IMR-90 (cell line): ENCODE data around the gene TOMM40. TPM values are rescaled to one million over a fixed set of nuclear protein-coding genes. Genes with fewer than 3 reads are reported as not detected.

Experiments
- ATAC-seq: fragments of 200-7000 bp; cut with Tn5 transposase; 2 replicates; pipeline ENCODE4 v1.9.1; 2020; ENCODE audit warnings: low read depth, mild to moderate bottlenecking, moderate library complexity
- BruUV-seq: library from RNA; stranded (reverse); fragments of 400-500 nt; replicated peaks from 2 replicates; lab custom pipeline; 2021; lab: Mats Ljungman, UMichigan
- CTCF ChIA-PET: fragments of 300-600 bp; formaldehyde crosslinking; extraction: SDS; loops from one replicate; lab custom pipeline; 2021; ENCODE audit warnings: antibody characterized with exemption; lab: Yijun Ruan, JAX
- POLR2A ChIA-PET: fragments of 300-600 bp; sonication (Branson Sonifier 250); formaldehyde crosslinking; loops from one replicate; lab custom pipeline; 2022; ENCODE audit warnings: antibody characterized with exemption; ENCODE audit not compliant: unreplicated experiment; lab: Charles Lee
- DNase-seq: peaks from one replicate; pipeline ENCODE4 v3.0.0; 2013
- H2AFZ ChIP-seq: replicated peaks from 2 replicates; pipeline ENCODE3; 2013; ENCODE audit warnings: low read length, mild to moderate bottlenecking; ENCODE audit not compliant: poor library complexity
- H2AK5ac ChIP-seq: 2 replicates; pipeline ENCODE4 v1.6.1; 2013; ENCODE audit warnings: low read depth, low read length, inconsistent platforms
- H2AK9ac ChIP-seq: replicated peaks from 2 replicates; pipeline ENCODE3; 2013; ENCODE audit warnings: mild to moderate bottlenecking, low read depth, low read length, moderate library complexity; ENCODE audit not compliant: poor library complexity
- H2BK120ac ChIP-seq: 2 replicates; pipeline ENCODE4 v1.6.1; 2013; ENCODE audit warnings: low read depth, low read length, inconsistent platforms
- H2BK15ac ChIP-seq: 3 replicates; pipeline ENCODE4 v1.6.1; 2013; ENCODE audit warnings: low read depth, low read length, inconsistent platforms
- H2BK20ac ChIP-seq: 2 replicates; pipeline ENCODE4 v1.6.1; 2013; ENCODE audit warnings: low read depth, mild to moderate bottlenecking, inconsistent platforms, low read length, moderate library complexity
- H2BK5ac ChIP-seq: 2 replicates; pipeline ENCODE4 v1.6.1; 2013; ENCODE audit warnings: mild to moderate bottlenecking, low read depth, low read length, inconsistent platforms; ENCODE audit not compliant: poor library complexity, severe bottlenecking
- H3K14ac ChIP-seq: replicated peaks from 2 replicates; pipeline ENCODE4 v1.6.1; 2013; ENCODE audit warnings: low read depth, low read length, inconsistent platforms
- H3K18ac ChIP-seq: 2 replicates; pipeline ENCODE4 v1.6.1; 2013; ENCODE audit warnings: low read depth, low read length, control low read depth
- H3K23ac ChIP-seq: 2 replicates; pipeline ENCODE4 v1.6.1; 2013; ENCODE audit warnings: low read depth, low read length, inconsistent platforms
- H3K27ac ChIP-seq: 2 replicates; pipeline ENCODE4 v1.5.1; 2013; ENCODE audit warnings: mild to moderate bottlenecking, control low read depth, low read length; ENCODE audit not compliant: insufficient read depth
- H3K27me3 ChIP-seq: 2 replicates; pipeline ENCODE4 v1.6.1; 2013; ENCODE audit warnings: low read length; ENCODE audit not compliant: control insufficient read depth, insufficient read depth
- H3K36me3 ChIP-seq: 2 replicates; pipeline ENCODE4 v1.6.1; 2013; ENCODE audit warnings: low read length, mixed read lengths; ENCODE audit not compliant: control insufficient read depth, insufficient read depth
- H3K4ac ChIP-seq: 2 replicates; pipeline ENCODE4 v1.6.1; 2013; ENCODE audit warnings: low read depth, low read length, inconsistent platforms
- H3K4me1 ChIP-seq: 2 replicates; pipeline ENCODE4 v1.6.1; 2013; ENCODE audit warnings: low read length, mixed read lengths; ENCODE audit not compliant: control insufficient read depth, insufficient read depth
- H3K4me2 ChIP-seq: 2 replicates; pipeline ENCODE4 v1.6.1; 2013; ENCODE audit warnings: low read depth, mild to moderate bottlenecking, control low read depth, low read length, moderate library complexity
- H3K4me3 ChIP-seq: 2 replicates; pipeline ENCODE4 v1.5.1; 2013; ENCODE audit warnings: low read depth, mild to moderate bottlenecking, control low read depth, low read length, moderate library complexity; ENCODE audit not compliant: insufficient read depth
- H3K56ac ChIP-seq: 2 replicates; pipeline ENCODE4 v1.6.1; 2013; ENCODE audit warnings: low read length, inconsistent platforms; ENCODE audit not compliant: insufficient read depth; ENCODE audit errors: extremely low read depth
- H3K79me1 ChIP-seq, 2 experiments: 2 replicates each; pipeline ENCODE4 v1.6.1; 2013; ENCODE audit warnings: low read length in 2 of 2, inconsistent platforms in 1 of 2, low read depth in 1 of 2
- H3K9ac ChIP-seq: 2 replicates; pipeline ENCODE4 v1.6.1; 2013; ENCODE audit warnings: low read depth, low read length, control low read depth
- H3K9me1 ChIP-seq: 2 replicates; pipeline ENCODE4 v1.6.1; 2013; ENCODE audit warnings: low read length, inconsistent platforms; ENCODE audit not compliant: insufficient read depth
- H3K9me3 ChIP-seq: 2 replicates; pipeline ENCODE4 v1.6.1; 2013; ENCODE audit warnings: low read length; ENCODE audit not compliant: control insufficient read depth, insufficient read depth
- H4K20me1 ChIP-seq: 2 replicates; pipeline ENCODE4 v1.6.1; 2013; ENCODE audit warnings: low read length, inconsistent platforms; ENCODE audit not compliant: insufficient read depth
- H4K5ac ChIP-seq: 2 replicates; pipeline ENCODE4 v1.6.1; 2013; ENCODE audit warnings: mild to moderate bottlenecking, low read depth, low read length, control low read depth
- H4K8ac ChIP-seq, 2 experiments: 2 replicates each; pipeline ENCODE4 v1.6.1; 2013; ENCODE audit warnings: low read depth in 2 of 2, low read length in 2 of 2, control low read depth in 1 of 2, inconsistent platforms in 1 of 2
- H4K91ac ChIP-seq: 2 replicates; pipeline ENCODE4 v1.6.1; 2013; ENCODE audit warnings: low read depth, low read length, inconsistent platforms; ENCODE audit not compliant: insufficient read depth
- BHLHE40 ChIP-seq: fragments of 150-350 bp; IDR thresholded peaks from 2 replicates; pipeline ENCODE4 v1.6.1; 2016; ENCODE audit warnings: mild to moderate bottlenecking, low read depth, low read length
- CEBPB ChIP-seq: IDR thresholded peaks from 2 replicates; pipeline ENCODE4 v1.6.1; 2012; ENCODE audit warnings: low read depth, low read length, improper control_type of control experiment
- CTCF ChIP-seq: conservative IDR thresholded peaks from 2 replicates; pipeline ENCODE4 v1.5.1; 2012; ENCODE audit warnings: mild to moderate bottlenecking, low read depth, low read length, improper control_type of control experiment
- ELK1 ChIP-seq: fragments of 150-350 bp; IDR thresholded peaks from 2 replicates; pipeline ENCODE4 v1.6.1; 2016; ENCODE audit warnings: low read depth, mild to moderate bottlenecking, low read length, moderate library complexity, borderline replicate concordance
- FOS ChIP-seq: fragments of 150-350 bp; IDR thresholded peaks from 2 replicates; pipeline ENCODE4 v1.6.1; 2016; ENCODE audit warnings: low read depth, low read length
- MAZ ChIP-seq: IDR thresholded peaks from 2 replicates; pipeline ENCODE4 v1.6.1; 2012; ENCODE audit warnings: low read depth, mild to moderate bottlenecking, low read length, improper control_type of control experiment, moderate library complexity, borderline replicate concordance
- POLR2A ChIP-seq: IDR thresholded peaks from 2 replicates; pipeline ENCODE4 v1.6.1; 2012; ENCODE audit warnings: mild to moderate bottlenecking, low read depth, low read length
- RAD21 ChIP-seq: IDR thresholded peaks from 2 replicates; pipeline ENCODE4 v1.6.1; 2012; ENCODE audit warnings: low read length, improper control_type of control experiment
- RFX5 ChIP-seq: IDR thresholded peaks from 2 replicates; pipeline ENCODE4 v1.8.0; 2012; ENCODE audit warnings: low read depth, mild to moderate bottlenecking, low read length, moderate library complexity
- SMC3 ChIP-seq: fragments of 150-350 bp; IDR thresholded peaks from 2 replicates; pipeline ENCODE4 v1.6.1; 2016; ENCODE audit warnings: low read depth, mild to moderate bottlenecking, antibody characterized with exemption, low read length, moderate library complexity
- WGBS, 2 experiments: methylation state at CpG; one replicate each; pipeline versions ENCODE4 v1.1.5 to v1.1.7; 2013; ENCODE audit warnings: missing lambda C conversion rate in 2 of 2; ENCODE audit not compliant: insufficient read length in 1 of 2; ENCODE audit errors: extremely low coverage in 2 of 2; 5-methylcytosine and 5-hydroxymethylcytosine counted together
- dilution Hi-C: fragments of 300-500 bp; cut with HindIII; formaldehyde crosslinking; loops from one replicate; pipeline ENCODE4 v1.14.3; 2018; ENCODE audit warnings: low sequenced_read_pairs; ENCODE audit not compliant: unreplicated experiment
- in situ Hi-C: fragments of 300-500 bp; cut with MboI; formaldehyde crosslinking; loops from 3 replicates; pipeline ENCODE4 v1.14.3; 2019; ENCODE audit warnings: low sequenced_read_pairs, inconsistent platforms, mixed read lengths
- intact Hi-C: fragments of 100-400 bp; cut with micrococcal nuclease; formaldehyde crosslinking; loops from 2 replicates; pipeline ENCODE4 v1.10.0; 2022
- polyA plus RNA-seq, 3 experiments: library from polyadenylated mRNA; depleted of rRNA; stranded (reverse); fragments of >200 nt; gene quantifications; 2 replicates each; pipeline ENCODE4 v1.2.3, GENCODE V29; 2012; ENCODE audit warnings: low replicate concordance in 1 of 3
- total RNA-seq: library from RNA; depleted of rRNA; stranded (reverse); fragments of >200 nt; gene quantifications from 2 replicates; pipeline ENCODE4 v1.2.3, GENCODE V29; 2012

The TOMM40 gene
- total and polyA plus RNA-seq, 2 of the 4 experiments (the other 2 are of a cell fraction) = 54.8 to 62.6 TPM

GRCh38 chr19:44890366-44891015, 563 bp upstream of the TOMM40 start:
- H3K4me1 ChIP-seq = peaks cover 4% of the 10 kb centered on the region
- ATAC-seq (peak; percentile 89), DNase-seq (peak; percentile 100)
- peak overlapping the region; percentile 34 for H3K9ac ChIP-seq
- in situ Hi-C loops = no loop called here
- no peak overlapping the region for H2BK20ac ChIP-seq
- no peak overlapping the region for H3K56ac ChIP-seq
- H3K9me1 ChIP-seq = peaks cover 7% of the 10 kb centered on the region
- H3K79me1 ChIP-seq = peaks cover 13 to 36% of the 10 kb centered on the region in 2 experiments
- H3K4ac ChIP-seq = peak overlapping the region; percentile 81
- H2AK5ac ChIP-seq = no peak overlapping the region
- H2BK15ac ChIP-seq = no peak overlapping the region
- H3K27me3 ChIP-seq = no peaks in the 10 kb centered on the region
- ChIA-PET POLR2A (no interaction called here), CTCF (interaction anchor here (1.1 kb wide), 1 partner anchor 35 kb away, joined by 3 read pairs; no protein-coding TSS in a partner anchor)
- H3K4me2 ChIP-seq = peak overlapping the region; percentile 81
- peak overlapping the region; percentile 78 for H2AK9ac ChIP-seq
- no TSS peak for BruUV-seq
- TF ChIP-seq CEBPB (peak; percentile 31; the same call in 1 of the 2 replicates), MAZ (peak; percentile 91; the same call in 1 of the 2 replicates), FOS (peak; percentile 56), CTCF (0 out of 2 replicates have a peak, but pooled peaks have one; percentile 1), RAD21 (0 out of 2 replicates have a peak, but pooled peaks have one; percentile 14), SMC3 (no peak), ELK1 (0 out of 2 replicates have a peak, but pooled peaks have one; percentile 57), RFX5 (no peak), POLR2A (peak; percentile 70), BHLHE40 (no peak)
- peak overlapping the region; percentile 49 for H3K4me3 ChIP-seq
- H2BK5ac ChIP-seq = peak overlapping the region; percentile 77
- H3K14ac ChIP-seq = peak overlapping the region; percentile 89
- peak overlapping the region; percentile 42; the same call in 1 of the 2 replicates for H4K91ac ChIP-seq
- H3K36me3 ChIP-seq = peaks cover 41% of the 10 kb centered on the region
- peak overlapping the region; percentile 69 for H3K27ac ChIP-seq
- dilution Hi-C loops = no loop called here
- H2BK120ac ChIP-seq = no peak overlapping the region; the same call in 1 of the 2 replicates
- intact Hi-C loops = loop anchor here (1.0 to 2.0 kb wide), 2 partner anchors 44 to 61 kb away; partner anchors contain the start of gene NECTIN2
- 1% methylated on average over 31 of the region's 40 CpGs; no CpG with 5 or more reads in 1 of the 2 experiments for WGBS, 2 experiments
- H3K18ac ChIP-seq = peak overlapping the region; percentile 11; the same call in 1 of the 2 replicates
- peaks cover 10% of the 10 kb centered on the region; the same call in 1 of the 2 replicates for H4K20me1 ChIP-seq
- no peaks in the 10 kb centered on the region for H3K9me3 ChIP-seq
- H2AFZ ChIP-seq = peak overlapping the region; percentile 91
- peak overlapping the region; percentile 40 for H4K5ac ChIP-seq
- H3K23ac ChIP-seq = 0 out of 2 replicates have a peak overlapping the region, but pooled peaks have one; percentile 32
- H4K8ac ChIP-seq = peak overlapping the region; percentile 45 to 94
